HG03342 (cell line): ENCODE data around the gene RAB3B.

ENCODE experiments used
- ATAC-seq: cut with Tn5 transposase; IDR thresholded peaks from one replicate; pipeline ENCODE4 v1.9.1; 2021; ENCODE audit warnings: mild to moderate bottlenecking, moderate library complexity; ENCODE audit not compliant: unreplicated experiment

RAB3B gene

GRCh38 chr1:51957618-51958017 lies 32.9 kb downstream of the RAB3B start:
- ATAC-seq, result no peak

- ATAC-seq, result no peak
Measured at GRCh38 chr1:51956528-51957509, 33.7 kb downstream of the RAB3B start.

GRCh38 chr1:51955797-51956527 lies 34.5 kb downstream of the RAB3B start:
- peak; percentile 50 for ATAC-seq

GRCh38 chr1:51954783-51955182 lies 35.7 kb downstream of the RAB3B start:
- no peak for ATAC-seq

- no peak for ATAC-seq
Measured at GRCh38 chr1:51953079-51953478, 37.4 kb downstream of the RAB3B start.

GRCh38 chr1:51952638-51953037 lies 37.9 kb downstream of the RAB3B start:
- ATAC-seq, result no peak

- no peak for ATAC-seq
Measured at GRCh38 chr1:51950701-51951100, 39.8 kb downstream of the RAB3B start.

- no peak for ATAC-seq
Measured at GRCh38 chr1:51949014-51949702, 41.3 kb downstream of the RAB3B start.

GRCh38 chr1:51948491-51948915 lies 42.0 kb downstream of the RAB3B start:
- ATAC-seq, result no peak

GRCh38 chr1:51946300-51946699 lies 44.2 kb downstream of the RAB3B start:
- no peak for ATAC-seq

GRCh38 chr1:51945591-51945990 lies 44.9 kb downstream of the RAB3B start:
- no peak for ATAC-seq

- no peak for ATAC-seq
Measured at GRCh38 chr1:51942281-51942680, 48.2 kb downstream of the RAB3B start.

- ATAC-seq, result no peak
Measured at GRCh38 chr1:51941528-51941927, 49.0 kb downstream of the RAB3B start.

GRCh38 chr1:51937112-51937511 lies 53.4 kb downstream of the RAB3B start:
- ATAC-seq, result no peak

GRCh38 chr1:51936531-51936930 lies 54.0 kb downstream of the RAB3B start:
- no peak for ATAC-seq

- ATAC-seq, result no peak
Measured at GRCh38 chr1:51933344-51933743, 57.2 kb downstream of the RAB3B start.

GRCh38 chr1:51930329-51930728 lies 60.2 kb downstream of the RAB3B start:
- ATAC-seq, result no peak

GRCh38 chr1:51928896-51929295 lies 61.6 kb downstream of the RAB3B start:
- no peak for ATAC-seq

- no peak for ATAC-seq
Measured at GRCh38 chr1:51927029-51927428, 63.5 kb downstream of the RAB3B start.

- no peak for ATAC-seq
Measured at GRCh38 chr1:51926171-51926812, 64.2 kb downstream of the RAB3B start.

GRCh38 chr1:51924455-51924854 lies 66.0 kb downstream of the RAB3B start:
- ATAC-seq, result no peak
